Measurements from ENCODE around the gene ZNF79.
A peak's percentile ranks its signal among the peaks of the same experiment; 100 is the strongest.

Gene ZNF79

DNA sequence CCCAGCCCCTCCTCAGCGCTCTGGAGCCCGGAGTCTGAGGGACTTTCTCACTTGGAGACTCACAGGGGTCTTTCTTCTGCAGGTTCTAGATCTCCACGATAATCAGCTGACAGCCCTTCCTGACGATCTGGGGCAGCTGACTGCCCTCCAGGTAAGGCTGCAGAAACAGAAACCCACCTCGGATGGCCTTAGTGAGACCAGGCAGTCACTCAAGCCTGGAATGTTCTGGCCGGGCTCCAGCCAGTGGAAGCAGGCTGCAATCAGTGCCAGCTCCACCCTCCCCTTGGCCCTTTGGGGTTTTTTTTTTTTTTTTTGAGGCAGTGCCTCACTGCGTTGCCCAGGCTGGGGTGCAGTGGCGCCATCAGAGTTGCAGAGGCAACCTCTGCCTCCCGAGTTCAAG, 34.7 kb downstream of the ZNF79 start:
- no peak for DNase-seq

DNA sequence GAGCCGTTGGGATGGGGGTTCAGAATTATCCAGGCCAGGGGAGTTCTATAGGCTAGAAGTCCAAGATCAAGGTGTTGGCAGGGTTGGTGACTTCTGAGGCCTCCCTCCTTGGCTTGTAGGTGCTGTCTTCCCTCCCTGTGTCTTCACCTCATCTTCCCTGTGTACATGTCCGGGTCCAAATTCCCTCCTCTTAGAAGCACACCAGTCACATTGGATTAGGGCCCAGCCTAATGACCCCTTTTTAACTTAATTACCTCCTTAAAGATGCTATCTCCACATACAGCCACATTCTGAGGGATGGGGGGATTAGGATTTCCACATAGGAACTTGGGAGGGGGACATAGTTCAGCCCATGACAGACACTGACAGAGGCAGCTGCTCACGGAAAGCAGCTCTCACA, 39.2 kb downstream of the ZNF79 start:
- no peak for DNase-seq

DNA sequence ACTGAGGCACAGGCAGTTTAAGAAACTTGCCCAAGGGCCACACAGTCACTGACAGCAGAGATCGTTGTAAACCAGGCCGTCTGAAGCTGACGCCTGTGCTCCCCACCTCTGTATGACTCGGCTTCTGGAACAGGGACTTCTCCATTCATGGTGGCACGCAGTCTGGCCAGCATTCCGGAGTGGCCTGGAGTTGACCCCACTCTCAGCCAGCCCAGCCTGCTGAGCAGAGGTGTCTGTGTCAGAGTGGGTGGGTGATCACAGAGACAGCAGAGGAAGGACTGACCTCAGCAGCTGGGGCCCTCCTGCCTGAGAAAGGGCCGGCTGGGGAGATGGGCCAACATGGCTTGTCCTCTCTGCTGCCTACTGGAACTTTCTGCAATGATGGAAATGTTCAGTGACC, 39.7 kb downstream of the ZNF79 start:
- no peak for DNase-seq

DNA sequence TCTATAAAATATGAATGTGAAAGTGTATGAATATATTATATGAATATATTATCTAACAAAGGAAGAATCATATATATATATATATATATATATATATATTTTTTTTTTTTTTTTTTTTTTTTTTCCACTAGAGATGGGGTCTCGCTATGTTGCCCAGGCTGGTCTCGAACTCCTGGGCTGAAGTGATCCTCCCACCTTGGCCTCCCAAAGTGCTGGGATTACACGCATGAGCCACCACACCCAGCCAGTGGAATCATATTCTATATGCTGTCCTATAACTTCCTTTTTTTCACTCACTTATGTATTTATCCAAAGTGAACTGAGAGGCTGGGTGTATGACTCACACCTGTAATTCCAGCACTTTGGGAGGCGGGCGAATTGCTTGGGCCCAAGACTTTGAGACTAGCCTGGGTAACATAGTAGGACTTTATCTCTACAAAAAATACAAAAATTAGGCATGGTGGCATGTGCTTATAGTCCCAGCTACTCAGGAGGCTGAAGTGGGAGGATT, 42.3 kb downstream of the ZNF79 start:
- DNase-seq, result peak; percentile 42

DNA sequence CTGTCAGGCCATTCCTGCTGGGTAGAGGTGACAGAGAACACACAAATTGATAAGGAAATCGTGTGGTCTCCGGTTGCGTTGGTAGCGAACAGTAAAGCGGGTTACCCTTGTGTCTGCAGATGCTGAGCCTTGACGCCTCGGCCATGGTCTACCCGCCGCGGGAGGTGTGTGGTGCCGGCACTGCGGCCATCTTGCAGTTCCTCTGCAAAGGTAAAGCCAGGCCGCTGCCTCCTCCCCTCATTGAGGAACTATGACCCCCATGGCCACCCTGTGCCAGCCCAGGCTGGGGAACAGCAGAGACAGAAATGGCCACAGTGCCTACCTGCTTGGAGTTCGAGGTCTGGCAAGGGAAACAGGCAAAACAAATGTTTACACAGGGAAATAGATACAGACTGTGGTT, 43.4 kb downstream of the ZNF79 start:
- no peak for DNase-seq

DNA sequence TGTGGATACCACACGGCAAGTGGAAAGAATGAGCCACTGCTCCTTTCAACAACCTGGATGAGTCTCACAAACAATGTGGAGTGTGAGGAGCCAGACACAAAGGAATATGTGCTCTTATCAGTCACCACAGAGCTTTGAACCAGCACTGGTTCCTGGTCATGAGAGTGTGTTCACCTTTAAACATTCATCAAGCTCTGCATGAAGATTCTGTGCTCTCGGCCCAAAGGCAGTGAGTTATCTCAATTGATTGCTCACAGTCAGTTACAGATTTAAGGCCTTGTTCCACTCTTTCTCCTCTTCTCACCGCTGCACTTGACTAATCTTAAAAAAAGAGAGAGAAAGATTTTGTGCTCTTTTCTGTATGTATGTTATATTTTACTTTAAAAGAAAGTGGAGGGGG, 46.5 kb downstream of the ZNF79 start:
- no peak for DNase-seq

- DNase-seq, result no peak
Measured at GRCh38 chr9:127473501-127473900, 49.3 kb downstream of the ZNF79 start.

DNA sequence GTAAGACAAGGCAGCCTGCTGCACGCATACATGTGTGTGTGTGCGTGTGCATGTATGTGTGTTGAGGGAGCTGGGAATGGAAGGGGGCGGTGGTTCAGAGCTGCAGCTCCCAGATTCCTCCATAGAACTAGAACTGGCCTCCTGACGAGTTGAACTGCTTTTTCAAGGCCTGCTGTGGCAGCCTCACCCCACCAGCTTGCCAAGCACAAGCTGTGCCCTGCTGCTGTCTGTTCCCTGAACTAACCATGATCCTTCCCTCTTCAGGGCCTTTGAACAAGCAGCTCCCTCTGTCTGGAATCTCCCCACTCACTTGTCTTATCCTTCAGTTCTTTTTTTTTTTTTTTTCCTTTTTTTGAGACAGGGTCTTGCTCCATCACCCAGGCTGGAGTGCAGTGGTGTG, 49.8 kb downstream of the ZNF79 start:
- DNase-seq, result no peak

- no peak for DNase-seq
Measured at GRCh38 chr9:127474592-127474991, 50.4 kb downstream of the ZNF79 start.

DNA sequence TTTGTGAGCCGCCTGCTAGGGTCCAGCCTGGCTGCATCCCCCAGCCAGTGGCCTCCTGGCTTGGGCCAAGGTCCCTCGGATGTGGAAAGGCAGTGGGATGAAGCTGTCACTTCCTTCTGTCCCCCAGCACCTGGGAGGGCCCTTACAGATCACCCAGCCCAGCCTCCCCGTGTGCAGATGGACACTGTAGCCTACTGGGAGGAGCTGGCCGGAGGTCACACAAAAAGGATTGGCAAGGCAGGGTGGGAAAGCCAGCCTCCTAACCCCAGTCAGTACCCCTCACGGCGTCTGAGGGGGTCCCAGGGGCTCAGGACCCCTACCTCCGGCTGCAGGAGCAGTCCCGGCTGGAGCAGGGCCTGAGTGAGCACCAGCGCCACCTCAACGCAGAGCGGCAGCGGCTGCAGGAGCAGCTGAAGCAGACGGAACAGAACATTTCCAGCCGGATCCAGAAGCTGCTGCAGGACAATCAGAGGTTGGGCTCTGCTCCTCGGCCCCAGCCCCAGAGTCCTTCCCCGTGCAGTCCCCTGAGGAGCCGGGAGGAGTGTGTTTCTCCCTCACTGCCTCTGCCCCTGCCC, 55.4 kb downstream of the ZNF79 start:
- DNase-seq, result no peak

DNA sequence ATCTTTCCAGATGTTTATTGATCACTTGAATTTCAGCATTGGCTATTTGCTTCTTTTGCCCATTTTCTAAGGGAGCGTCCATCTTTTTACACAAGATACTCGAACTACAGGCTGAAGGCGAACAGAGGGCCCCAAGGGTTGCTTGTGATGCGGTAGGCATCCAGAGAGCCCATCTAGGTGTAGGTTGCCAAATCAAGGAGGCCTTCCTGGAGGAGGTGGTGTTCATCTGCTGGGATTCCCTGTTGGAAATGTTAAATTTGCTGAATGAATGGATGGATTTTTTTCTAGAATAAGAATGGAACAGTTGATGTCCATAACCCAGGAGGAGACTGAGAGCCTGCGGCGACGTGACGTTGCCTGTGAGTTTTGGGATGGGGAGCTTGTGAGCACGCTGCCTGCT, 58.5 kb downstream of the ZNF79 start:
- no peak for DNase-seq

GRCh38 chr9:127485995-127486394, 61.8 kb downstream of the ZNF79 start:
- DNase-seq, result no peak

DNA sequence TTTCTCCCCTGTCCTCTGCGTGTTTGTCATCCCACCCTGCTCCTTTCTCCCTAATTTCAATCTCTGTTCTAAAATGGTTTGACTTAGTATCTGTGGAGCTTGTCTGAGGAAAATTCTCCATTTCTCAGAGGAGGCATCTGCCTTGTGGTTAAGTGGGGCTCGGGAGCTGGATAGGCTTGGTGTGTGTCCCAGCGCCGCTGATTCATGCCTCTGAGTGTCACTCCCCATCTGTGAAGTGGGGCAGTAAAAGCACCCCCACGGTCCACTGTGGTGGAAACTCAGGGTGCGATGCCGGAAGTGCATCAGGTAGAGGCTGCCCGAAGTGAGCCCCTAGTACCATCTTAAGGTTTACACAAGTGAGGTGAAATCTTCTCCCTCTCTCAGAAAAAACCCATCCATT, 64.8 kb downstream of the ZNF79 start:
- no peak for DNase-seq

- no peak for DNase-seq
Measured at GRCh38 chr9:127489471-127490115, 65.4 kb downstream of the ZNF79 start.

GRCh38 chr9:127490535-127491230, 66.5 kb downstream of the ZNF79 start:
- DNase-seq, result no peak

DNA sequence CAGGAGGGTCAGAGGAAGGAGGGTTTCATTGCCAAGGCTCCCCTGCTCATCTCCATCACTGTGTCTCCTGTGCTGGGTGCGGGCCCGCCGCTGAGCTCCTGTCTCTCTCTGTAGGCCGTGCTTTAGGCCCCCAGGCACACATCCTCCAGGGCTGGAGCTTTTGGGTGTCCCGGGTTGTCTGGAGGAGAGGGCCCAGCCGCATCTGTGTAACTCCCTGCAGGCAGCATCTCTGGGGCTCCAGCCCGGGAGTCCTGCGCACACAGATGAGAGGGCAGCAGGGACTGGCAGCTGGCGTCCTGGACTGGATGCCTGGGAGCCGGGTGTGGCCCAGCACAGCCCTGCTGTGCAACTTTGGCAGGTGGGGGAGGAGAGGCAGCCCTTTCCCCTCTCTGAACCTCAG, 67.3 kb downstream of the ZNF79 start:
- DNase-seq, result no peak

- DNase-seq, result no peak
Measured at GRCh38 chr9:127492616-127493015, 68.4 kb downstream of the ZNF79 start.

DNA sequence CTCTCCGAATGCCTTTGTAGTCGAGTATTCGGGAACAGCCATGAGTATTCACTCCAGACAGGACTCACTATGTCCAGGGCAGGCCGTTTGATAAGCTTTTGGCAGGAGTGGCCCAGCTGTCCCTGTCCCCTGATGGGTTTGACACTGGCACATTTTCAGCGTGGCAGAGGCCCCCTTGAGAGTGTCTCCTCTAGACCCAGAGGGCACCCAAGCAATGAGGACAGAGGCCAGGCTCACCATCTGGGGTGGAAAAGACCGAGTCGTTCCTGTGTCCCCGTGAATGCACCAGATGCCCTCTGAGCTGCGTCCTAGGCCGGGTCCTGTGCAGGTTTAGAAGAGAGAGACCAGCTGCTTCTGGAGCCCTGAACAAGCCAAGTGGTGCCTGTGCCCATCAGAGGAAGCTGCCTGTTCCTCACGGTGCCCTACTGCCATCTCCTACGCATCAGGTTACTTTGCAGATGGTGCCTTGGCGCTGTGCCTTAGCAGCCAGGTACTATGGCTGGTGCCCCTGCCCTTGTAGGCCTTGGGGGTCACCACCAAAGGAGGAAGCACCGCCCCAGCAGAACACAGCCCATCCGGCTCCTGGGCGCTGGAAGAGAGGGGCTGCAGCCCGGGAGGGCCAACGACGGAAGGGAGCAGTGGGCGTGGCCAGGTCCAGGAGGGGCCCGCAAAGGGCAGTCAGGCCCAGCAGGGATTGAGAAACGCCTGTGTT, 69.6 kb downstream of the ZNF79 start:
- no peak for DNase-seq

DNA sequence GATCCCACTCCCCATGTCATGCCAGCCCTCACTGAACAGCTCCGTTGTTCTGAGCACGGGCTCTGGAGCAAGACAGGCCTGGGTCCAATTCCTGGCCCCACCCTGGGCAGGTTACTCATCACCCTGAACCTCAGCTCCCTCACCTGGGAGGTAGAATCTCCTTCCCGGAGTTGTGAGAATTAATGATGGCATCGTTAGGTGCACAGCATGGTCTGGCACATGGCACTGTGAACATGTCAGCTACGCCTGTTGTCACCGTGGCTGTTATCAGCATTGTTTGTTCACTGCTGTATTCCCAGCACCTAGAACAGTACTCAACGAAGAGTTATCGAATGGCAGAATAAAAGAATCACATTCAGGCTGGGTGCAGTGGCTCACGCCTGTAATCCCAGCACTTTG, 70.1 kb downstream of the ZNF79 start:
- no peak for DNase-seq

Data from MV-4-11 (cell line).